NCI-H82 treated with DMSO at 0.1 percent for 48 hours (cell line): ENCODE results near the gene PPP1R3E.

Source experiments
- DNase-seq: peaks from one replicate; lab custom pipeline; 2025; ENCODE audit not compliant: unreplicated experiment; lab: John Stamatoyannopoulos, UW

PPP1R3E gene

GRCh38 chr14:23322568-23323517 lies 20.2 kb upstream of the PPP1R3E start:
- no peak for DNase-seq

GRCh38 chr14:23321572-23322547 lies 19.2 kb upstream of the PPP1R3E start:
- peak; percentile 65 for DNase-seq

- peak; percentile 100 for DNase-seq
Observed at GRCh38 chr14:23320584-23321571, 18.2 kb upstream of the PPP1R3E start, which contains the start of gene PABPN1. PABPN1 (plus strand) TSS chr14:23321457; CDS start chr14:23321470, 13 bp downstream.

- DNase-seq: no peak
Observed at GRCh38 chr14:23319746-23320583, 17.3 kb upstream of the PPP1R3E start.

GRCh38 chr14:23316300-23316699 lies 13.6 kb upstream of the PPP1R3E start:
- DNase-seq: no peak

- DNase-seq: no peak
Observed at GRCh38 chr14:23310546-23310945, 7.9 kb upstream of the PPP1R3E start.

- DNase-seq: no peak
Observed at GRCh38 chr14:23308721-23309445, 6.2 kb upstream of the PPP1R3E start.

GRCh38 chr14:23307687-23308644 lies 5.3 kb upstream of the PPP1R3E start:
- DNase-seq: no peak

- no peak for DNase-seq
Observed at GRCh38 chr14:23307146-23307530, 4.5 kb upstream of the PPP1R3E start.

GRCh38 chr14:23306412-23307145 lies 3.9 kb upstream of the PPP1R3E start, which contains the start of gene BCL2L2:
BCL2L2 (plus strand) TSS chr14:23306833; CDS start chr14:23307768, 935 bp downstream.
- DNase-seq: peak; percentile 100

- DNase-seq: no peak
Observed at GRCh38 chr14:23301969-23302289, 730 bp downstream of the PPP1R3E start.

- DNase-seq: peak; percentile 100
Observed at GRCh38 chr14:23301288-23301968, 1.2 kb downstream of the PPP1R3E start.

- DNase-seq: peak; percentile 93
Observed at GRCh38 chr14:23300687-23301223, 1.9 kb downstream of the PPP1R3E start.

- DNase-seq: no peak
Observed at GRCh38 chr14:23299986-23300686, 2.5 kb downstream of the PPP1R3E start.

- DNase-seq: peak; percentile 69
Observed at GRCh38 chr14:23299211-23299957, 3.3 kb downstream of the PPP1R3E start.
